Epithelial cell of prostate (primary cell): ENCODE data around the gene SEZ6L2.

Experiments used
- DNase-seq: peaks from one replicate; pipeline ENCODE4 v3.0.0-alpha.2; 2011; ENCODE audit warnings: low read depth, low spot score
- H3K27ac ChIP-seq: fragments of 450-650 bp; 2 replicates; pipeline ENCODE4 v1.5.1; 2017; ENCODE audit warnings: mild to moderate bottlenecking

SEZ6L2 gene

DNA sequence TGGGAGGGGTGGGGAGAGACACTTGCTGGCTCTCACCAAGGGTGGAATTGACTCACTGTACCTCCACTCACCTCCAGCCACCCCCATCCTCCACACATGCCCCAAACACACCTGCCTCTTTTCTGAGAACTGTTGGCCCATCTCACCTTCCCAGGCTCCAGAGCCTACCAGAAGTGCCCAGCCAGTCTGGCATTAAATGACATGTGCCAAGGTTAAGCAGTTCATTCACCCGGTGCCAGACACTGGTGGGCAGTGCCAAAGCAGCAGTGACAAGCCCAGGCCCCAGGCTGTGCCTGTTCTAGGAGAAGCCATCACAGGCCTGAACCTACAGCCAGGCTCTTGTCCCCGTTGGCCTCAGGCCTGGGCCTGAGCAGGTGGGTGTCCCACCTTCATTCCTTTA is 67.9 kb downstream of the SEZ6L2 start:
- no peak overlapping the region for H3K27ac ChIP-seq
- DNase-seq: no peak

DNA sequence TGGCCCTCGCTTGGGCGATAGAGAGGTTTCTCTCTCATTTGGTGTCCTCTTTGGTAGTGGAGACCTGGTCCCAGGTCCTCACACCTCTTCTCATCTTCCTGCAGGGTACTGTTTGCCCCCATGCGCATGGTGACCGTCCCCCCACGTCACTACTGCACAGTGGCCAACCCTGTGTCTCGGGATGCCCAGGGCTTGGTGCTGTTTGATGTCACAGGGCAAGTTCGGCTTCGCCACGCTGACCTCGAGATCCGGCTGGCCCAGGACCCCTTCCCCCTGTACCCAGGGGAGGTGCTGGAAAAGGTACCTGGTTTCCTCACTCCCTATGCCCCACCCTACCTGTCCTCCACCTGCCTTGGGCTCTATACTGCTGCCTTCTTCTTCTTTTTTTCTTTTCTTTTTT is 68.6 kb downstream of the SEZ6L2 start:
- H3K27ac ChIP-seq: no peak overlapping the region
- DNase-seq: no peak

- DNase-seq: no peak
- H3K27ac ChIP-seq: no peak overlapping the region
Measured at GRCh38 chr16:29826342-29826695, 73.0 kb downstream of the SEZ6L2 start.

- no peak for DNase-seq
- peak overlapping the region; percentile 67 for H3K27ac ChIP-seq
Measured at GRCh38 chr16:29825145-29826044, 74.0 kb downstream of the SEZ6L2 start.

- peak overlapping the region; percentile 67 for H3K27ac ChIP-seq
- DNase-seq: no peak
Measured at GRCh38 chr16:29824589-29825144, 74.7 kb downstream of the SEZ6L2 start.

- H3K27ac ChIP-seq: peak overlapping the region; percentile 96
- DNase-seq: no peak
Measured at GRCh38 chr16:29821643-29822115, 77.7 kb downstream of the SEZ6L2 start.
